Measurements from ENCODE around the gene CDH20.

CDH20 gene

GRCh38 chr18:61531182-61531581 is 198.0 kb downstream of the CDH20 start:
- no peak for DNase-seq (ENCODE audit: low read depth)

DNA sequence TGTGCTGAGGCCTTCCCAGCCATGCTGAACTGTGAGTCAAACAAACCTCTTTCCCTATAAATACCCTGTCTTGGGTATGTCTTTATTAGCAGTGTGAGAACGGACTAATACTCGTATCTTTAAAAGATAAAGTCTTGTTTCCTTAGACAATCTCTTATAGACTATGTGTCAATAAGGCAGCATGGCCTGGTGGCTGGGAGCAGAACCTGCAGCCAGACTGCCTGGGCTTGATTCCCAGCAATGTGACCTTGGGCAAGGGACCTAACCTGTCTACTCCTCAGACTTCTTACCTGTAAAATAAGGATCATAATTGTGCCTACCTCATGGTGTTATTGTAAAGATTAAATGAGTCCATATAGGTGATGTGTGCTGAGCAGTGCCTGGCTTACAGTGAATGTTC is 198.7 kb downstream of the CDH20 start:
- DNase-seq (ENCODE audit: low read depth): no peak

DNA sequence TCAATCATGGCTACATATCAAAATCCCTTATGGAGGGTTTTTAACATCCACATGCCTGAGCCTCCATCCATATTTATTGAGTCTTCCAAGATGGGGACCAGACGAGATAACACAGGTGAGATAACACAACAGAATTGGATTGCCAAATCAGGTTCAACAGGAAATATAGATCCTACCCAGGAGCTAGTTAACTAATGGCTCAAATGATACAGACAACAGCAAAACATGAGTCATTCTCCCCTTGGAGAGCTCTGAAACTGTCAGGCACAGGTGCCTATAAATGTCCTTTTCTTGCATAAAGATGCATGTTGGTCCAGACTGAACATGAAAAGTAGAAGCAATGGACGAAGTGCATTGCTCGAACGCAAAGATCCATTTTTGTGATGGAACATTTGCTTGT is 202.2 kb downstream of the CDH20 start:
- DNase-seq (ENCODE audit: low read depth): no peak

- no peak for DNase-seq (ENCODE audit: low read depth)
Measured at GRCh38 chr18:61541673-61542072, 208.4 kb downstream of the CDH20 start.

- no peak for DNase-seq (ENCODE audit: low read depth)
Measured at GRCh38 chr18:61542596-61542995, 209.4 kb downstream of the CDH20 start.

GRCh38 chr18:61543518-61543917 is 210.3 kb downstream of the CDH20 start:
- no peak for DNase-seq (ENCODE audit: low read depth)

DNA sequence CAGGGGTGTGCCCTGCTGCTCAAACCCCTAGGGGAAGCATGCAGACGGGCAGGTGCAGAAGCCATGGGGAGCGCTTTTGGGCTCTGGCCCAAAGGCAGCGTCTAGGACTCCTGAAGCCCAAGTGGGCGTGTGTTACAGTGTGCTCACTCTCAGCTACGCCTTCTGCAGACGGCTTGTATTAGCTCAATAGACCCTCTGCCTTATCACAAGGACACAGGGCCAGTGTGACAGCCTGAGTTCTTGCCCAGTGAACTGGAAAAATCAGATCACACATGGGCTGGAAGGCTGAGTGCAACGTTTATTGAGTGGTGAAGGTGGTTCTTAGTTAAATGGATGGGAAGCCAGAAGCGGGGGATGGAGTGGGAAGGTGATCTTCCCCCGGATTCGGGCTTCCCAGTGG is 210.9 kb downstream of the CDH20 start:
- DNase-seq (ENCODE audit: low read depth): no peak

GRCh38 chr18:61545281-61546245 is 212.3 kb downstream of the CDH20 start:
- no peak for DNase-seq (ENCODE audit: low read depth)

- DNase-seq (ENCODE audit: low read depth): no peak
Measured at GRCh38 chr18:61546590-61546989, 213.4 kb downstream of the CDH20 start.

GRCh38 chr18:61549416-61549815 is 216.2 kb downstream of the CDH20 start:
- no peak for DNase-seq (ENCODE audit: low read depth)

DNA sequence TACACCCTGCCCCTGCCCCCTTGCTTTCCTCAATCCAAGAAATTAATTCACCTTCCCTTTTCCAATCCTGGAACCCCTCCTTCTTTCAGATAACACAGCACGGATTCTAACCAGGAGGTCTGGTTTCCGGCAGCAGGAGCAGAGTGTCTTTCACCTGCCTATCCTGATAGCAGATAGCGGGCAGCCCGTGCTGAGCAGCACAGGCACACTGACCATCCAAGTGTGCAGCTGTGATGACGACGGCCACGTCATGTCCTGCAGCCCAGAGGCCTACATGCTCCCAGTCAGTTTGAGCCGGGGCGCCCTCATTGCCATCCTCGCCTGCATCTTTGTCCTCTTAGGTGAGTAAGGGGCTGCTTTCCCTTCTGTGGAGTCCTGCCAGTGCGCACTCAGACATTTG is 216.7 kb downstream of the CDH20 start:
- no peak for DNase-seq (ENCODE audit: low read depth)

GRCh38 chr18:61551586-61551985 is 218.4 kb downstream of the CDH20 start:
- DNase-seq (ENCODE audit: low read depth): no peak

GRCh38 chr18:61553045-61553659 is 219.9 kb downstream of the CDH20 start:
- no peak for DNase-seq (ENCODE audit: low read depth)

- no peak for DNase-seq (ENCODE audit: low read depth)
Measured at GRCh38 chr18:61554117-61554776, 221.0 kb downstream of the CDH20 start.

GRCh38 chr18:61554946-61555361 is 221.7 kb downstream of the CDH20 start:
- DNase-seq (ENCODE audit: low read depth): no peak

- DNase-seq (ENCODE audit: low read depth): no peak
Measured at GRCh38 chr18:61556316-61556715, 223.1 kb downstream of the CDH20 start.

DNA sequence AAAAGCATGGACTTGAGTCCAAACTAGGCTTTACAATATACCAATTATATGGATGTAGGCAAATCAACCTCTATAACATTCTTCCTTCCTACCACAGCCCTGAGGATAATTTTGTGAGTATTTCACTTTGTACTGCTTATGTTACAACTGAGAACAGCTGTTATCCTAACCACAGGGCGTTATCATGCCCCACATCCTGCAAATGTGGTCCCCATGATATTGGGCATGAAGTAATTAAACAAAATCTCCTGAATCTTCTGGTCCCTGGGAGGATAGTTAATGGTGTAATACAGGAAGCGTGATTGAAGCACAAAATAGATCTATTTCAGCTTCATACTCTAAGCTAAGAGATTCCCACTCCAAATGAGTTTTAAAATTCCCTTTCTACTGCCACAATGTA is 223.6 kb downstream of the CDH20 start:
- no peak for DNase-seq (ENCODE audit: low read depth)

DNA sequence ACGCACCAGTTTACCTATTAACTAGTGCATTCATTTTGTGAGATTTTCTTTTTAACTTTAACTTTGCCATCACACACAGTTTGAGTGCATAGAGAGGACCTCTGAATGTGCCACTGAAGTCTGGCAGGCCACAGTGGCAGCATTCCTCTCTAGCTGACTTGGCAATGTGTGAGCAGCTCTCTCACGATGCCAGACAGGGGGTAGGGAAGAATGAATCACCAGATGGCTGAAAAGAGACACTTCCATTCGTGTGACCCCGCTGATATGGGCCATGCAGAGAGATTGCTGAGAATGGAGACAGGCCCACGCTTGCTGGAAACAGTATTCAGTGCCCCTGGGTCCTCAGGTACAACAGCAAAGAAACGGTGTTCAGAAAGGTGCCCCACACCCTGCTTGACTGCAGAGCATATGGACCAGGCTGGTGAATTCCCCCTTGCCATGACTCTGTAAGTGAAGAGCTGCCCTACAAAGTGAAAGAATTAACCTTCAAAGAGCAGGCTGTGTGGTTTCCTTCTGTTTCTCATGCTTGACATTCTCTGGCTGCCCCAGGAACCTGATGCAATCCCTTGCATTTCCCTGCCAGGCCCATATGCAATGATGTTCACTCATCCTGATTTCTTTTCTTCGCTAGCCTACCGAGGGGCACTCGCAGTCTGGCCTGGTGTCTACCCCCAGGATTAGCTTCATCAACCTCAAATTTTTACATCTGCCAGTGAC is 236.1 kb downstream of the CDH20 start:
- DNase-seq (ENCODE audit: low read depth): no peak

DNA sequence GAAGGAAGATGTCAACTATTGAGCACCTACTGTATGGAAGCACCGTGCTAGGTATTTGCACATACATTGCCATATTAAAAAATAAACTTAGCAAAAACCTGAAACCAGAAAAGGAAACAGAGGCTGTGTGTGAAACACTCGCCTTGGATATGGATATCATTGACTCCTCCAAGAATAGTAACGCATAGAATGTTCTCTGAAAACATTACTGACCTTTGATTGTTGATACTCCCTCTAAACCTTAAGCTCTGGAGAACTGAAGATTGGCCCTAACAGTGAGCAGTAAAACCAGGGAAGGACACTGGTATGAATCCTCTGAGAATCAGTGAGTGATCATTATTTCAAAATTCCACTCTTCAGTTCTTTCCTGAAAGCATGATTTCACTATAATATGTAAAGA is 236.8 kb downstream of the CDH20 start:
- DNase-seq (ENCODE audit: low read depth): no peak

DNA sequence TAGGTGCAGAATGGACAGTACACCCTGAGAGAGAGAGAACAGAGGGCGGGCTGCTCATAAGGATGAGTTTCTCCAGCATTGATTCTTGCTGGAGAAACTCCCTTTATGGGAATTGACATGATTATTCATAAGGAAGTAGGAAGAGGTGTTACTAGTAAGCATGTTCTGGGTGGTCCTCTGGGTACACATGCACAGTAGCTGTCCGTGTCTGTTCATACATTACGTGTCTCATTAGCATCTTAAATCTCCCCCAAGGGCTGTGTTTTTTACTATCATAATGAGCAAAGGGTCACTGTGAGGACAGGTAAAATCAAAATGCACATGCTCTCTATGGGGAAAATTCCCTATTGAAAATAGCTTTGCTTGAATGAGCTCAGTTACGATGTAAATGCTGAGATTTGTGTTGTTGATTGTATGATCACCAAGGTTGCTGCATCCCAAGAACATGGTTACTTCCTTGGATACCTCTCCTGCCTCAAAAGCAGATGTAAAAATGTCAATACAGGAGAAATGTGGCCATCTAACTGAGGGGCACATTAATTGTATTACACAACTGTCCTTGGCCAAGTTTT is 238.9 kb downstream of the CDH20 start:
- no peak for DNase-seq (ENCODE audit: low read depth)

- no peak for DNase-seq (ENCODE audit: low read depth)
Measured at GRCh38 chr18:61572871-61573270, 239.6 kb downstream of the CDH20 start.

GRCh38 chr18:61574665-61575064 is 241.4 kb downstream of the CDH20 start:
- DNase-seq (ENCODE audit: low read depth): no peak

All from stimulated activated CD8-positive, alpha-beta memory T cell treated with anti-CD3 and anti-CD28 coated beads, Interleukin-4, amount 100 ng/mL, for 24 hours (primary cell).